NCI-H1092 (cell line): Measurements from ENCODE around the gene BRD3OS.
"Not testable (repeated sequence)": the region's sequence is repeated elsewhere in the genome, so short reads cannot be mapped to it uniquely, and the experiment has no call there.

Experiments
- DNase-seq: peaks from one replicate; lab custom pipeline; 2025; lab: John Stamatoyannopoulos, UW

Gene BRD3OS

DNA sequence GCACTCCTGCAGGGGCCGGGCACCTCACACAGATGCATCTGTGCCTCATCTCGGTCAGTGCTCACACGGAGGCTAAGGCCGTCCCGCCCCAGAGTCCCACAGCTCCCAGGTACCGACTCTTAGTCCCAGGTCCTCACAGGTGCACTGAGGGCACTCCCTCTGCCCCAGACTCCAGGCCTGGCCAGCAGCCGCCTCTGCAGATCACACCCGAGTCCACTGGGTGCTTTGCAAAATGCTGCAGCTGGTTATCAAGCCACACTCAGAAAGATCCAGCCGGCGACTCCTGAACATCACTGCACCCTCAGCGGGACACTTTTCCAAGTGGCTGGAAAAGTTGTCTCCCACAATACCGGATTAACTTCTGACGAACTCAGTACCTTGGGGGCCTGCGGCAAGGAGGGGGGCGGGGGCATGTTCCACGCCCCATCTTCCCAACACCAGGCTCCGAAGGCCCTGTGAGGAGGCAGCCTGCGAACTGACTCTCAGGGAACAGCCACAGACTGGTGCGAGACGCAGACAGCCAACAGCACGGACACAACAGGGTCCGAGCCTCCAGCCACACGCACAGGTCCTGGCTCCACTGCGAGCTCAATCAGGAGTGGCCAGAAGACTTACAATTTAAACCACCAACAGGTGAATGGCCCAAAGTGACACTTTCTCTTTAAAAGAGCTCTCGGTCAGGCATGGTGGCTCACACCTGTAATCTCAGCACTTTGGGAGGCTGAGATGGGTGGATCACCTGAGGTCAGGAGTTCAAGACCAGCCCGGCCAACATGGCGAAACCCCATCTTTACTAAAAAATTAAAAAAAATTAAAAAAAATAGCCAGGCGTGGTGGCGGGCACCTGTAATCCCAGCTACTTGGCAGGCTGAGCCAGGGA, 38.5 kb downstream of the BRD3OS start:
- no peak for DNase-seq

DNA sequence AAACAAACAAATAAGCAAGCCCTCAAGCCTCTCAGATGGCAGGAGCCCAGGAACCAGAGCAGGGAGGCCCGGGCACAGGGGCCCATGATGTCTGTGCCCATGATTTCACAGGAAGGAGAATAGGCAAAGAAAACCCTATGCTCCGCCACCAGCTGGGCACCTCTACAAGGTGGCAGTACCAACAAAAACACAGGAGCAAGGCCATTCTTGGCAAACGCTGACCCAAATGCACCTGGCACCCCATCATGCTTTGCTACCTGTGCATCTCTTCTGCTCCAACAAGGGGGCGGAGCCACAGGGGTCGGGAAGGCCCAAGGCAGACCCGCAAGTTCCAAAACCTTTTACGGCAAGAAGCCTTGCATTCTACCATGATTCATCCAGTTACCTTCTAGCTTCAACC, 39.4 kb downstream of the BRD3OS start:
- no peak for DNase-seq

DNA sequence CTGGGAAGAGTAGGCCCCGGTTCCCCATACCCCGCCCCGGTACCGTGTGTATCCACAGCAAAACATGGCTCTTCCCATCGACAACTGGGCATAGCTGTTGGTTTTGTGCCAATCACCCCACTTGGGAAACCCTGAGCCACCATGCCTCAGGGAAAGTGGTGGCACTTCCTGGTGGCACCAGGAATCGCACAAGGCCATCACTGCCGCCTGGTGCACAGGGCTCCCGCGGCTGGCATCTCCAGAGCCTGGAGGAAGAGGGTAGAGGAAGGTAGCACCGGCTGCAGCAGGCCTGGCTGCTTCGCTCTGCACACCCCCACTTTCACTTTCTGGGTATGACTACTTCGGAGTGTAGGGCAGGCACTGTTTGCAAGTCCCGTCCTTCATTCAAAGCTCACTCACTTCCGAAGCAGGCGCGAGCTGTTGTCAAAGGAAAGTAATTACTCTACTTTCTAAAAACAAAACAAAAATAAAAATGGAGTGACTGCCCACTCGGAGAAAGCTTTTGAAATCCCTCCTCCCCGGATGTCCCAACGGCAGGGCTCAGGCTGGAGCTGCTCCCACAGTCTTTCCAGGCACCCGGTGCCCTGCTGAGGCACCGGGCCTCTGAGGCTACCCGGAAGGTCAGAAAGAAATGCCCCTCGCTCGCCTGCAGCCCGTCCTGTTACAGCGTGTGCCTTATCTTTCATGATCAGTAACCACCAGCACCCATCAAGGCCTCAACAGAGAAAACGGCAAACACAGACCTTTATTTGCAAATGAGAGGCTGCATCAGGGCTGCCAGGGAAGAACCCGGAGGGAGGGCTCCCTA, 40.5 kb downstream of the BRD3OS start:
- no peak for DNase-seq

DNA sequence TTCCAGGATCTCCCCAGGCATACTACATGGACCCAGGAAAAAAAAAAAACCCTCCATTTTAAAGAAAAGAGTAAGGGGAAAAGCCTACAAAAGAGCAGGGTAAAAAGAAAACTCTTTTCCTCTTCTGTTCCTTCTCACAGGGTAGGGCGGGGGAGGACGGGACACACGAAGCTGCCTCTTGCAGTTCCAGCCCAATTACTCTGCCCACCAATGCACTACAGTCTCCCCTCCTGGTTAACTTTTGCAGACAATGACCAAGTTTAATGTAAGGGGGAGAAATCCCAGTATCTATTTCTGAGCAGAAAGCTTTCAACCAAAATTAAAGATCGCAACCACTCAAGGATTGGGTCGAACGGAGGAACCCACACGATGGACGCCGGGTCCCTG, 41.2 kb downstream of the BRD3OS start:
- no peak for DNase-seq

DNA sequence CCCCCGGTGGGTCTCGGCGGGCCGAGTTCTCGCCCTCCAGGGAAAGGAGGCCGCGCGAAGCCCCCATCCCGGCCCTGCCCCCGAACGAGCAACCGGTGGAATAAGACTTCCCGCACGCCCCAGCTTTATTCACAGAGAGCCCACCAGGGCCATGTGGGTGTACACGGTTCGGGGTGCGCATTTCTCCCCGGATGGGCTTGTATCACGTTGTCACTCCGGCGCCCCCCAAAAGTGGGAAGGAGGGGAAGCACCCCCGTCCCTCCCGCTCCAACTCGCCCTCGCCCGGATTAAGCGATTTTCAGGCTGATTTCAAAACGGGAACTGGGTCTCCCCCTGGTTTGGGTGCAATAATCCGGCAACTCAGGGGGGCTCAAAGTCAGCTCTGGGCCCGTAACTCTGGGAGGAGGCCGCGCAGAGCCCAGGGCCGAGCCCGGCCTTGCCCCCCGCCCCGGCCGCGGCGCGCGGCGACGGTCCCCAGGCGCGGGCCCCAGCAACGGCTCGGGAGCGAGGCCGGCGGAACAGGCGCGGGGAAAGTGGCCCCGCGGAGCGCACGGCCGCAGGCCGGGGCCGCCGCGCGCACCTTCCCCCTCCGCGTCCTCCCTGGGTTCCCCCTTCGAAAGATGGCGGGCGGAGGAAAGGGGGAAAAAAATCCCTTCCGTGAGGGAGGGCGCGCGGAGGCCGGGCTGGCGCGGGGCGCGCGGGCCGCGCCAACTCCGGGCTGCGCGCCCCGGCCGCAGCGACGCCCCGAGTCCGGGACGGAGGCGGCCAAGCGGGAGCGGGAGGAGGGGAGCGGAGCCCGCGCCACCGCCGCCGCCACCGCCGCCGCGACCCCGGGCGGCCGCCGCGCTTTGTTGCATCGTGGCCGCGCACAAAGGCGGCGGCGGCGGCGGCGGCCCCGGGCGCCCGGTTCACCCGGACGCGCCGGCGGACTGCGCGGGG, 41.9 kb downstream of the BRD3OS start:
- DNase-seq = no peak

DNA sequence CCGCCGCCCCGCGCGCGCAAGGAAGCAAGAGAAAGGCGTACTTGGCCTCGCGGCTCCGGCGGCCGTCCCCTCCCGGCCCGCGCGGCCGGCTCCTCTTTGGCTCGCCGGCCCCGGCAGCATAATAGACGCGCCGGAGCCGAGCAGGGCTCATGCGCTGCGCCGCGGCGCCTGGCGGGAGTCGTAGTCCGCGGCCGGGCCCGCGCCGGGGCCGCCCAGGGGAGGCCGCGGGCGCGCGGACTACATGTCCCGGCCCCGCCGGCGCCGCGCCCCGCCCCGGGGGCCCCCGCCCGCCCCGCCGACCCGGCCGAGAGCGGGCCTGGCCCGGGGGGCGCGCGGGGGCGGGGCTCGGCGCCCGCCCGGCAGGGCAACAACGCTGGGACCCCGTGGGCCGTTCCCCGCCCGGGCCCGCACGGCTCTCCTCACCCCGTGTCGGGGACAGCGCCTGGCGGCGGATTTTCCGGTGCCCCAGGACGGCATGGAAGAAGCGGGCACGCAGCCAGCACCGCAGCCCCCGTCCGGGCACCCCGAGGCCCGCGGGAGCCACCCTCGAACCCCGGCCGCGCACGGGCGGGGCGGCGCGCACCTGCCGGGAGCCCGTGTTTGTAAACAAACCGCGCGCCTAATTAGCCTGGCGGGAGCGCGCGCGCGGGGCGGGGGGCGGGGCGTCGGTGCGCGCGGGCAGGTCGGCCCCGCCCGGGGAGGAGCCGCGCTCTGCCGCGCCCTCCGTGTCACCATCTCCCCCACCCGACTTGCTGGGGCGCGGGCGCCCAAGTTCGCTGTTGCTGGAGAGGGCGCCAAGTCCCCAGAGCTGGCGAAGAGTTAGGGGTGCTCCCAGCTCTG, 42.8 kb downstream of the BRD3OS start, which contains the start of gene BRD3:
Gene BRD3, minus strand, starts transcription at position 123 of the 840 bp plus-strand sequence. CDS start 14,549 bp downstream, outside the sequence.
- peak; percentile 89 for DNase-seq

DNA sequence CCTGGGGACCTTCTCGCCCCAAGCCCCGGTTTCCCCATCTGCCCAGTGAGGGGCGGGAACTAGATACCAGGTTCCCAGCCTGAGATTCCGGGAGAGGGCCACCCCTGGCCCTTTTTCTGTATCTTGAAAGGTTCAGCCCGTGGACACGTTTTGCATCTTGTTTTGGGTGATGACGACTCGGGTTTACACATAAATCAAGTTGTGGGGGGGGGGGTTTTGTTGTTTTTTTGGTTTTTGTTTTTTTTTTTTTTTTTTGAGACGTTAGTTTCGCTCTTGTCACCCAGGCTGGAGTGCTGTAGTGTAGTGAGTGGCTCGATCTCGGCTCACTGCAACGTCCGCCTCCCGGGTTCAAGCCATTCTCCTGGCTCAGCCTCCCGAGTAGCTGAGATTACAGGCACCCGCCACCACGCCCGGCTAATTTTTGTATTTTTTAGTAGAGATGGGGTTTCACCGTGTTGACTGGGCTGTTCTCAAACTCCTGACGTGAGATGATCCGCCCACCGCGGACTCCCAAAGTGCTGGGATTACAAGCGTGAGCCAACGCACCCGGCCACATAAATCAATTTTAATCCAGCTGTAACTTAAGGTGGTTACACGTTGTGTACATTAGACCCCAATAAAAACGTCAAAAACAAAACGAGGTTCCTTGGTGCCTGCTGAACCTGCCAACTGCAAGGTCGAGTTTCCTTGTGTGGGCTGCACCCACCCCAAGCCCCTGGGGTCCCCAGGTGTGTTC, 43.6 kb downstream of the BRD3OS start:
- no peak for DNase-seq

DNA sequence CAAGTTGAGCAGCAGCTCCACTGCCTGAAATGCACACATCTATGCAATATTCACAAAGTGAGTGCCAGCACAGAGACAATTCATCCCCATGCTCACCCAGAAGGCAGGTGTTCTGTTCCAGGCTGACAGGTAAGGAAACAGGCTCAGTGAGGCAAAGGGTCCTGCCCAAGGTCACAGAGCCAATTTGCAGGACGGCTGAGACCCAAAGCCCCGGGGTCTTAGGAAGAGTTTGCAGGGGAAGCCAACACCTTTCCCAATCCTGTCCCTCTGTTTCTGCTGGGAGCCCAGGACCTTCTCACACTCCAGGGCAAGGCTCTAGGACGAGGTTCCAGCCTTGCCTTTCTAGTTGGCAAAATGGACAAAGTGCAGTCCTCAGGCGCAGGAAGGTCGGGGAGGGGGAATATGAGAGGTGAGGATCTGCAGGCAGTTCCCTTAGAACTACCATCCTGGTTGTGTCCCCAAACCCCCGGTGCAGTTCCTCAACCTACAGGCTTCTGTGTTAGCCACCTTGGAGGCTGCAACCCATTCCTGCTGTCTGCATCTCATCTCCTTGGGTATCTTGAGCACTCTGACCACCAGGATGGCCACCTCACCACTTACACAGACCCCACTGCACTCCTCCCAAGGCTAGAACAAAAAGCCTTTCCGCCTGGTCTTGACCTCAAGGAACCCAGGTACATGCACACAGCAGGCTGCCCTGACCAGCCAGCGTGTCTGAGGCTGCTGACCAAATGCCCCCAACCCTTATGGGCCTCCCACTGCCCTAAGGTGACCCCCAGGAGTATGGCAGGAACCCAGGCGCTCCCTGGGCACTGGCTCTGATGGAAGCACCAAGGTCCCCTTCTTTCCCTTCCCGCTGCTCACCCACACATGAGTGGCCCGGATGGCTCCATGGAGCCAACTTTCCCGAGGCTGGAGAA, 44.5 kb downstream of the BRD3OS start:
- DNase-seq = no peak

DNA sequence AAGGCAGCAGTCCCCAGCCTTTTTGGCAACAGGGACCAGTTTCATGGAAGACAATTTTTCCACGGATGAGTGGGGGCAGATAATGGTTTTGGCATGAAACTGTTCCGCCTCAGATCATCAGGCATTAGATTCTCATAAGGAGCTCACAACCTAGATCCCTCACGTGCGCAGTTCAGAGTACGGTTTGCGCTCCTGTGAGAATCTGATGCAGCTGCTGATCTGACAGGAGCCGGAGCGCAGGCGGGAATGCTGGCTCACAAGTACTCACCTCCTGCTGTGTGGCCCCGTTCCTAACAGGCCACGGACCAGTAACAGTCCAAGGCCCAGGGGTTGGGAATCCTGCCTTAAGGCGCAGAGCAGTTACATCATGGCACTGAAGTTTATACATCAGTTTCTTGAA, 45.9 kb downstream of the BRD3OS start:
- DNase-seq = no peak

DNA sequence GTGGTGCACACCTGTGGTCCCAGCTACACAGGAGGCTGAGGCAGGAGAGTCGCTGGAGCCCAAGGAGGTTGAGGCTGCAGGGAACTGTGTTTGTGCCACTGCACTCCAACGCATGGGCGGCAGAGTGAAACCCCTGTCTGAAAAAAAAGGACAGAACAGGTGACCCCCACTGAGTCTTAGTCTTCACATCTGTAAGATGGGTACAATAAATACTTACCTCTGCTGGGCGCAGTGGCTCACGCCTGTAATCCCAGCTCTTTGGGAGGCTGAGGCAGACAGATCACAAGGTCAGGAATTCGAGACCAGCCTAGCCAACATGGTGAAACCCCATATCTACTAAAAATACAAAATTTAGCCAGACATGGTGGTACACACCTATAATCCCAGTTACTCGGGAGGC, 47.4 kb downstream of the BRD3OS start:
- not testable (repeated sequence) for DNase-seq

DNA sequence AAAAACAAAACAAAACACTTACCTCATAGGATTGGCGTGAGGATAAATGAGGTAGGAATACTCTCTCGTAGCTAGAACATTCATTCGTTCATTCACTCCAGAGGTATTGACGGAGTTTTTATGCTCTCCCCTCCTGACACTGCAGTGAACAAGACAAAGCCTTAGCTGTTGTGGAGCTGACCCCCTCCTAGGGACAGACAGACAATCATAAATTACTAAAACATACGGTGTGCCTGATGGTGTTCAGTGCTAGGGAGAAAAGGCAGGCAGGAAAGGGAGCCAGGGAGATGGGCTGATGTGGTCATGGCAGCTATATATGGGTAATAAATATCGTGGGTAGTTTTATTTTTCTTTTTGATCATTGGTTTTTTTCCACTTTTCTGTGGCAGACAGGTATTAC, 48.2 kb downstream of the BRD3OS start:
- DNase-seq = no peak

DNA sequence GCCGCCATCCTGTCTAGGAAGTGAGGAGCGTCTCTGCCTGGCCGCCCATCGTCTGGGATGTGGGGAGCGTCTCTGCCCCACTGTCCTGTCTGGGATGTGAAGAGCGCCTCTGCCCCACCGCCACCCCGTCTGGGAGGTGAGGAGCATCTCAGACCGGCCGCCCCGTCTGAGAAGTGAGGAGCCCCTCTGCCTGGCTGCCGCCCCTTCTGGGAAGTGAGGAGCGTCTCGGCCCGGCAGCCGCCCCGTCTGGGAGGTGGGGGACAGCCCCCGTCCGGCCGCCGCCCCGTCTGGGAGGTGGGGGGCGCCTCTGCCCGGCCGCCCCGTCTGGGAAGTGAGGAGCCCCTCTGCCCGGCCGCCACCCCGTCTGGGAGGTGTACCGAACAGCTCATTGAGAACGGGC, 50.4 kb downstream of the BRD3OS start:
- not testable (repeated sequence) for DNase-seq

DNA sequence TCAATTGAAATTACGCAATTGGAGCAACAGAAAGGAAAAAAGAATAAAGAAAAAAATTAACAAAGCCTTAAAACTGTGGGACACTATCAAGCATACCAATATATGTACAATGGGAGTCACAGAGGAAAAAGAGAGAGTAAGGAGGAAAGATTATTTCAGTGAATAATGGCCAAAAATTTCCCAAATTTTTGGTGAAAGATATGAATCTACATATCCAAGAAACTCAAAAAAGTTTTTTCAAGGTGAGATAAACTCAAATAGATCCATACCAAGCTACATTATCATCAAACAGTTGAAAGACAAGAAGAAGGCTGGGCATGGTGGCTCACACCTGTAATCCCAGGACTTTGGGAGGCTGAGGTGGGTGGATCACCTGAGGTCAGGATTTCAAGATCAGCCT, 51.4 kb downstream of the BRD3OS start:
- DNase-seq = no peak
